ENCODE measurements around the gene PRRC1.
A peak's percentile ranks its signal among the peaks of the same experiment; 100 is the strongest.
"Not testable (repeated sequence)": the region's sequence is repeated elsewhere in the genome, so short reads cannot be mapped to it uniquely, and the experiment has no call there.

PRRC1 gene

GRCh38 chr5:127525181-127525580 is 7.7 kb downstream of the PRRC1 start:
- H3K36me3 ChIP-seq (ENCODE audit: insufficient read depth) = peaks cover 15% of the 10 kb centered on the region; the same call in 1 of the 2 replicates

GRCh38 chr5:127529904-127530682 is 12.7 kb downstream of the PRRC1 start:
- Histone ChIP-seq H3K27me3 (ENCODE audit: insufficient read depth, low read depth) (no peaks in the 10 kb centered on the region), H3K27ac (no peak overlapping the region), H3K4me2 (no peak overlapping the region), H2AFZ (ENCODE audit: low read depth) (no peak overlapping the region), H3K79me2 (ENCODE audit: insufficient read depth, low read depth) (no peaks in the 10 kb centered on the region; the same call in 1 of the 2 replicates), H3K9ac (no peak overlapping the region), H3K4me1 (ENCODE audit: low read depth, poor library complexity, severe bottlenecking) (no peaks in the 10 kb centered on the region), H3K4me3 (IDR thresholded peaks at IDR 0.05; ENCODE audit: insufficient read depth, low read depth, low read length) (no peak overlapping the region), H4K20me1 (ENCODE audit: insufficient read depth) (no peaks in the 10 kb centered on the region), H3K36me3 (ENCODE audit: insufficient read depth) (peaks cover 20% of the 10 kb centered on the region; the same call in 1 of the 2 replicates)
- TF ChIP-seq CTCF (conservative IDR thresholded peaks at IDR 0.05; ENCODE audit: low read depth, low read length) = no peak

More at GRCh38 chr5:127525181-127525580, 7.7 kb downstream of the PRRC1 start:
- H3K27ac ChIP-seq = no peak overlapping the region
- H2AFZ ChIP-seq (ENCODE audit: low read depth) = no peak overlapping the region
- H3K4me1 ChIP-seq (ENCODE audit: low read depth, poor library complexity, severe bottlenecking) = no peaks in the 10 kb centered on the region
- no peak overlapping the region for H3K4me3 ChIP-seq (IDR thresholded peaks at IDR 0.05; ENCODE audit: insufficient read depth, low read depth, low read length)
- H3K79me2 ChIP-seq (ENCODE audit: insufficient read depth, low read depth) = peaks cover 21% of the 10 kb centered on the region
- H4K20me1 ChIP-seq (ENCODE audit: insufficient read depth) = no peaks in the 10 kb centered on the region
- no peak for TF ChIP-seq CTCF (conservative IDR thresholded peaks at IDR 0.05; ENCODE audit: low read depth, low read length)
- H3K4me2 ChIP-seq = no peak overlapping the region
- H3K27me3 ChIP-seq (ENCODE audit: insufficient read depth, low read depth) = no peaks in the 10 kb centered on the region
- no peak overlapping the region for H3K9ac ChIP-seq

- Histone ChIP-seq H4K20me1 (ENCODE audit: insufficient read depth) (no peaks in the 10 kb centered on the region), H3K4me1 (ENCODE audit: low read depth, poor library complexity, severe bottlenecking) (no peaks in the 10 kb centered on the region), H3K79me2 (ENCODE audit: insufficient read depth, low read depth) (no peaks in the 10 kb centered on the region), H3K9ac (no peak overlapping the region), H3K36me3 (ENCODE audit: insufficient read depth) (peaks cover 19% of the 10 kb centered on the region; the same call in 1 of the 2 replicates), H3K27ac (no peak overlapping the region), H3K4me3 (IDR thresholded peaks at IDR 0.05; ENCODE audit: insufficient read depth, low read depth, low read length) (no peak overlapping the region), H3K4me2 (no peak overlapping the region), H2AFZ (ENCODE audit: low read depth) (no peak overlapping the region), H3K27me3 (ENCODE audit: insufficient read depth, low read depth) (no peaks in the 10 kb centered on the region)
- TF ChIP-seq CTCF (conservative IDR thresholded peaks at IDR 0.05; ENCODE audit: low read depth, low read length) = peak; percentile 62; the same call in 1 of the 2 replicates
Measured at GRCh38 chr5:127536687-127537086, 19.2 kb downstream of the PRRC1 start.

GRCh38 chr5:127540553-127540952 is 23.1 kb downstream of the PRRC1 start:
- H3K4me2 ChIP-seq; H3K27ac ChIP-seq; H3K4me3 ChIP-seq (IDR thresholded peaks at IDR 0.05; ENCODE audit: insufficient read depth, low read depth, low read length); H3K79me2 ChIP-seq (ENCODE audit: insufficient read depth, low read depth); H3K9ac ChIP-seq; H3K36me3 ChIP-seq (ENCODE audit: insufficient read depth); H2AFZ ChIP-seq (ENCODE audit: low read depth); H4K20me1 ChIP-seq (ENCODE audit: insufficient read depth); H3K27me3 ChIP-seq (ENCODE audit: insufficient read depth, low read depth); H3K4me1 ChIP-seq (ENCODE audit: low read depth, poor library complexity, severe bottlenecking): not testable (repeated sequence)

GRCh38 chr5:127545249-127545648 is 27.8 kb downstream of the PRRC1 start:
- not testable (repeated sequence) for H3K4me3 ChIP-seq (IDR thresholded peaks at IDR 0.05; ENCODE audit: insufficient read depth, low read depth, low read length); H3K36me3 ChIP-seq (ENCODE audit: insufficient read depth); H3K9ac ChIP-seq; H3K27me3 ChIP-seq (ENCODE audit: insufficient read depth, low read depth); H3K79me2 ChIP-seq (ENCODE audit: insufficient read depth, low read depth); H3K4me2 ChIP-seq; H2AFZ ChIP-seq (ENCODE audit: low read depth); H4K20me1 ChIP-seq (ENCODE audit: insufficient read depth); H3K27ac ChIP-seq; H3K4me1 ChIP-seq (ENCODE audit: low read depth, poor library complexity, severe bottlenecking)

Measured in KMS-11 (cell line).